Measurements from ENCODE around the gene CYP2C8.

- no peak for TF ChIP-seq POLR2A (IDR thresholded peaks at IDR 0.05)
- no peak for TF ChIP-seq CTCF (IDR thresholded peaks at IDR 0.05)
These were observed 8.3 kb upstream of the CYP2C8 start for GRCh38 chr10:95077556-95077955.
